OCI-LY1 (cell line): ENCODE data around the gene TIGD2.

Experiments used
- H2AFZ ChIP-seq: fragments of 200-600 bp; sonication (generic), shearing (Covaris generic); 2 replicates; pipeline ENCODE4 v1.6.0; 2014; ENCODE audit warnings: antibody characterized with exemption, mild to moderate bottlenecking, low read length
- H3F3A ChIP-seq: fragments of 200-600 bp; sonication (generic), shearing (Covaris generic); 2 replicates; pipeline ENCODE4 v1.6.0; 2014; ENCODE audit warnings: mild to moderate bottlenecking, antibody characterized with exemption, low read length, moderate library complexity; ENCODE audit not compliant: insufficient read depth
- H3K27ac ChIP-seq: fragments of 200-600 bp; sonication (generic); 2 replicates; pipeline ENCODE4 v1.5.1; 2014; ENCODE audit warnings: low read length, mixed run types, mild to moderate bottlenecking, low read depth; ENCODE audit not compliant: poor library complexity, severe bottlenecking
- H3K27me3 ChIP-seq: fragments of 200-600 bp; sonication (generic); 2 replicates; pipeline ENCODE4 v1.6.0; 2014; ENCODE audit warnings: antibody characterized with exemption, mild to moderate bottlenecking, low read length, moderate library complexity; ENCODE audit not compliant: insufficient read depth
- H3K36me3 ChIP-seq: fragments of 200-600 bp; sonication (generic); 2 replicates; pipeline ENCODE4 v1.6.1; 2014; ENCODE audit warnings: mild to moderate bottlenecking, antibody characterized with exemption, low read length, moderate library complexity, mixed read lengths; ENCODE audit not compliant: insufficient read depth
- H3K4me1 ChIP-seq: fragments of 200-600 bp; sonication (generic); 2 replicates; pipeline ENCODE4 v1.5.1; 2014; ENCODE audit warnings: mild to moderate bottlenecking, low read length, moderate library complexity; ENCODE audit not compliant: insufficient read depth, severe bottlenecking
- H3K4me2 ChIP-seq: fragments of 200-600 bp; sonication (generic), shearing (Covaris generic); 2 replicates; pipeline ENCODE4 v1.6.1; 2014; ENCODE audit warnings: low read length
- H3K4me3 ChIP-seq: fragments of 200-600 bp; sonication (generic); 2 replicates; pipeline ENCODE4 v1.5.1; 2014; ENCODE audit warnings: low read length, low read depth, mild to moderate bottlenecking, mixed read lengths; ENCODE audit not compliant: poor library complexity, severe bottlenecking
- H3K79me2 ChIP-seq: fragments of 200-600 bp; shearing (Covaris generic); 2 replicates; pipeline ENCODE4 v1.6.1; 2016; ENCODE audit warnings: mixed run types, low read length, mixed read lengths; ENCODE audit not compliant: insufficient read depth
- H3K9ac ChIP-seq: fragments of 200-600 bp; sonication (generic), shearing (Covaris generic); 2 replicates; pipeline ENCODE4 v1.6.1; 2014; ENCODE audit warnings: mild to moderate bottlenecking, low read length, mixed read lengths
- H3K9me2 ChIP-seq: fragments of 200-600 bp; sonication (generic), shearing (Covaris generic); 2 replicates; pipeline ENCODE4 v1.6.1; 2014; ENCODE audit warnings: low read depth, mild to moderate bottlenecking, low read length, mixed read lengths
- H3K9me3 ChIP-seq: fragments of 200-600 bp; shearing (Covaris generic); 2 replicates; pipeline ENCODE4 v1.6.1; 2014; ENCODE audit warnings: low read length, mixed read lengths
- H4K20me1 ChIP-seq: fragments of 200-600 bp; sonication (generic), shearing (Covaris generic); 2 replicates; pipeline ENCODE4 v1.6.0; 2016; ENCODE audit warnings: mild to moderate bottlenecking, low read length; ENCODE audit not compliant: insufficient read depth
- CTCF ChIP-seq: fragments of 200-600 bp; sonication (generic), shearing (Covaris generic); IDR thresholded peaks from 2 replicates; pipeline ENCODE4 v1.5.1; 2017; ENCODE audit warnings: mild to moderate bottlenecking, antibody characterized with exemption, low read length, moderate library complexity, mixed read lengths
- EZH2 ChIP-seq: fragments of 200-600 bp; sonication (generic), shearing (Covaris generic); IDR thresholded peaks from 2 replicates; pipeline ENCODE4 v1.8.0; 2017; ENCODE audit warnings: borderline replicate concordance, mixed run types, mild to moderate bottlenecking, antibody characterized with exemption, low read length, moderate library complexity, mixed read lengths

The TIGD2 gene

GRCh38 chr4:89109841-89110540 lies 1.3 kb upstream of the TIGD2 start:
- no peak overlapping the region for H2AFZ ChIP-seq
- no peaks in the 10 kb centered on the region for H3K79me2 ChIP-seq
- peaks cover 7% of the 10 kb centered on the region for H3K36me3 ChIP-seq
- no peak overlapping the region for H3K4me2 ChIP-seq
- H3K9me2 ChIP-seq: no peaks in the 10 kb centered on the region
- H3K9ac ChIP-seq: no peak overlapping the region
- H4K20me1 ChIP-seq: no peaks in the 10 kb centered on the region
- peaks cover 16% of the 10 kb centered on the region for H3K4me1 ChIP-seq
- no peak overlapping the region for H3K4me3 ChIP-seq
- H3K9me3 ChIP-seq: peaks cover 5% of the 10 kb centered on the region; the same call in 1 of the 2 replicates
- no peaks in the 10 kb centered on the region for H3K27me3 ChIP-seq
- H3K27ac ChIP-seq: no peak overlapping the region
- no peak for TF ChIP-seq CTCF
- no peak for TF ChIP-seq EZH2
- H3F3A ChIP-seq: no peaks in the 10 kb centered on the region

GRCh38 chr4:89110541-89110985 lies 770 bp upstream of the TIGD2 start:
- no peak overlapping the region for H3K27ac ChIP-seq
- H3K4me2 ChIP-seq: peak overlapping the region; percentile 82
- no peak overlapping the region; the same call in 1 of the 2 replicates for H2AFZ ChIP-seq
- peaks cover 16% of the 10 kb centered on the region for H3K4me1 ChIP-seq
- peak overlapping the region; percentile 74 for H3K4me3 ChIP-seq
- H3K27me3 ChIP-seq: no peaks in the 10 kb centered on the region
- TF ChIP-seq EZH2: no peak
- no peak for TF ChIP-seq CTCF
- no peaks in the 10 kb centered on the region for H3K9me2 ChIP-seq
- H4K20me1 ChIP-seq: no peaks in the 10 kb centered on the region
- peaks cover 7% of the 10 kb centered on the region for H3K36me3 ChIP-seq
- H3K9me3 ChIP-seq: peaks cover 5% of the 10 kb centered on the region; the same call in 1 of the 2 replicates
- H3F3A ChIP-seq: no peaks in the 10 kb centered on the region
- H3K9ac ChIP-seq: peak overlapping the region; percentile 42; the same call in 1 of the 2 replicates
- H3K79me2 ChIP-seq: no peaks in the 10 kb centered on the region

GRCh38 chr4:89111833-89112563 lies 665 bp downstream of the TIGD2 start:
- H3F3A ChIP-seq: no peaks in the 10 kb centered on the region
- no peak overlapping the region for H2AFZ ChIP-seq
- TF ChIP-seq CTCF: no peak
- no peak for TF ChIP-seq EZH2
- peaks cover 16% of the 10 kb centered on the region for H3K4me1 ChIP-seq
- no peaks in the 10 kb centered on the region for H3K79me2 ChIP-seq
- H3K9me2 ChIP-seq: no peaks in the 10 kb centered on the region
- peak overlapping the region; percentile 74 for H3K9ac ChIP-seq
- H3K27me3 ChIP-seq: no peaks in the 10 kb centered on the region
- no peaks in the 10 kb centered on the region for H4K20me1 ChIP-seq
- no peak overlapping the region for H3K27ac ChIP-seq
- peaks cover 7% of the 10 kb centered on the region for H3K36me3 ChIP-seq
- peak overlapping the region; percentile 74 for H3K4me3 ChIP-seq
- H3K9me3 ChIP-seq: peaks cover 5% of the 10 kb centered on the region; the same call in 1 of the 2 replicates
- H3K4me2 ChIP-seq: peak overlapping the region; percentile 71
